H1 (cell line): ENCODE data around the gene WNT9B. TPM values are rescaled to one million over a fixed set of nuclear protein-coding genes. Genes with fewer than 3 reads are reported as not detected.

ENCODE experiments used
- CHD7 ChIP-seq: fragments of 300-600 bp; sonication (generic); IDR thresholded peaks from 2 replicates; pipeline ENCODE4 v1.7.1; 2012; ENCODE audit warnings: low read length, moderate library complexity, mild to moderate bottlenecking, inconsistent platforms; ENCODE audit not compliant: insufficient replicate concordance
- RAD21 ChIP-seq, 2 experiments: IDR thresholded peaks in 1 of 2; conservative IDR thresholded peaks in 1 of 2; 2 replicates each; pipeline ENCODE4 v1.6.1; 2011; ENCODE audit warnings: low read depth in 2 of 2, low read length in 2 of 2, improper control_type of control experiment in 1 of 2, inconsistent platforms in 1 of 2, mild to moderate bottlenecking in 1 of 2, moderate library complexity in 1 of 2
- RBBP5 ChIP-seq: IDR thresholded peaks from 2 replicates; pipeline ENCODE4 v1.7.1; 2012; ENCODE audit warnings: low read depth, mild to moderate bottlenecking, inconsistent platforms, low read length, moderate library complexity, borderline replicate concordance
- TAF1 ChIP-seq: IDR thresholded peaks from 2 replicates; pipeline ENCODE4 v1.6.1; 2011; ENCODE audit warnings: mild to moderate bottlenecking, low read depth, low read length
- polyA plus RNA-seq, 7 experiments: library from polyadenylated mRNA; depleted of rRNA in 3 of 7; stranded (reverse) in 5 of 7; unstranded in 2 of 7; fragments of >200 nt in 5 of 7; fragments of 200-250 nt in 2 of 7; gene quantifications; 1 replicate in 5 of 7; 2 replicates in 1 of 7; 4 replicates in 1 of 7; pipeline versions ENCODE4 v1.2.1 to v1.2.3, GENCODE V29; 2011 to 2013; ENCODE audit warnings: missing spikeins in 2 of 7, mixed read lengths in 2 of 7
- total RNA-seq: library from RNA; stranded (reverse); fragmentation: NEBNext Ultra II Directional; extraction: Animal tissue kit (Norgen Biotek cat#: 25700); gene quantifications from 2 replicates; pipeline ENCODE4 v1.2.1, GENCODE V29; 2021

The WNT9B gene
- total and polyA plus RNA-seq, 2 of the 8 experiments (the other 6 are each of a cell fraction or from before 2014, with no cell fraction given), result 0.21 TPM; not detected in 1

DNA sequence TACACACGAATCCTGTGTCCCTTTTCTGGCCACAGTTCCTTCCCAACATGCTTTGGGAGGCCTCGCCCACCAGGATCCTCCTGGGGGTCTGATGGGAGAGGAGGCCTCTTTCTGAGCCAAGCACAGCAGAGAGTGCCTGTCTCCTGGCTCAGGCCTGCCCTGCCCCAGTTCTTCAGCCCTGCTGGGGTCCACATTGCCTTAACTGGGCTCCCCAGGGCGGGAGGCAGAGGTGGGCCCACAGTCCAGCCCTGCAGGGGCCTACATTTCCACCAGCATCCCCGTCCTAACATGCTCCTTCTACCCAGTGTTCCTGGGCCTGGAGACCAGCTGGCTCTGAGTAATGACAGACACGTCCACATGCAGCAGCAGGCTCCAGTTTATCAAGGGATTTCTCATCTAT, 29.6 kb downstream of the WNT9B start (continued):
- no peak for TF ChIP-seq CHD7
- no peak for TF ChIP-seq RAD21 (IDR thresholded peaks at IDR 0.05 in 1 of 2, conservative IDR thresholded peaks at IDR 0.05 in 1 of 2; ENCODE audit: low read depth in 2 of 2, low read length in 2 of 2)
- TF ChIP-seq TAF1, result no peak
- TF ChIP-seq RBBP5, result no peak
